Esophagus squamous epithelium (tissue), 4 donors: ENCODE results near the gene PLA2G2A.

ENCODE experiments used
- POLR2A ChIP-seq, 4 donors: fragments of 450-650 bp; IDR thresholded peaks; one replicate each; pipeline ENCODE4 v1.6.1; 2017; ENCODE audit warnings: antibody characterized with exemption in 4 of 4, mild to moderate bottlenecking in 4 of 4, moderate library complexity in 3 of 4
- TF ChIP-seq, protein P1 (sequence below), 6 experiments: fragments of 450-650 bp in 4 of 6; fragments of 200-600 bp in 2 of 6; sonication (generic) in 2 of 6; IDR thresholded peaks; one replicate each; pipeline ENCODE4 v1.5.1; 2016 to 2019; ENCODE audit warnings: antibody characterized with exemption in 6 of 6, mild to moderate bottlenecking in 4 of 6, moderate library complexity in 4 of 6

DNA sequence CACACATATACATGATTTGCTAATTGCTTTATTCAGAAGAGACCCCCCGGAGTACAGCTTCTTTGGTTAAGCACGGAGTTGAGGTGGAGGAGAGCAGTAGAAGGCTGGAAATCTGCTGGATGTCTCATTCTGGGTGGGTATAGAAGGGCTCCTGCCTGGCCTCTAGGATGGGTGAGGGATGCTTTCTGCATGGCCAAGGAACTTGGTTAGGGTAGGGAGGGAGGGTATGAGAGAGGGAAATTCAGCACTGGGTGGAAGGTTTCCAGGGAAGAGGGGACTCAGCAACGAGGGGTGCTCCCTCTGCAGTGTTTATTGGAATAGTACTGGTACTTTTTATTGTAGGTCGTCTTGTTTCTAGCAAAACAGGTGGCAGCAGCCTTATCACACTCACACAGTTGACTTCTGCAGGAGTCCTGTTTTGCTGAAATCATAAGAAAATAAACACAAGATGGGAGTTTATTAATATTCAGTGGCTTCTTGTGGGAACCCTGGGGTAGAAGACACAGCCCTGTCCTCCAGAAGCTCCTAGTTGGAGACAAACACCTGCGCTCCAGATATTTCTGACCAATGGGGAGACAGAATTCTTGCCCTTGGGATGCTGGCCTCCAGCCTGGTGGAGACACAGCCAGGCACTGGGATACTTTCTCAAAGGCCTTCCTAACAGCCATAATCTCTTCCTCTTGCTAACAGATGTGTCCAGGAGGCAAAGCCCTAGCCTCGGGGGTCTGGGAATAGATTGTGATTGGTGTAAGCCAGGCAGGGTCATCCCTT is 3.8 kb downstream of the PLA2G2A start:
- TF ChIP-seq, protein P1, sequence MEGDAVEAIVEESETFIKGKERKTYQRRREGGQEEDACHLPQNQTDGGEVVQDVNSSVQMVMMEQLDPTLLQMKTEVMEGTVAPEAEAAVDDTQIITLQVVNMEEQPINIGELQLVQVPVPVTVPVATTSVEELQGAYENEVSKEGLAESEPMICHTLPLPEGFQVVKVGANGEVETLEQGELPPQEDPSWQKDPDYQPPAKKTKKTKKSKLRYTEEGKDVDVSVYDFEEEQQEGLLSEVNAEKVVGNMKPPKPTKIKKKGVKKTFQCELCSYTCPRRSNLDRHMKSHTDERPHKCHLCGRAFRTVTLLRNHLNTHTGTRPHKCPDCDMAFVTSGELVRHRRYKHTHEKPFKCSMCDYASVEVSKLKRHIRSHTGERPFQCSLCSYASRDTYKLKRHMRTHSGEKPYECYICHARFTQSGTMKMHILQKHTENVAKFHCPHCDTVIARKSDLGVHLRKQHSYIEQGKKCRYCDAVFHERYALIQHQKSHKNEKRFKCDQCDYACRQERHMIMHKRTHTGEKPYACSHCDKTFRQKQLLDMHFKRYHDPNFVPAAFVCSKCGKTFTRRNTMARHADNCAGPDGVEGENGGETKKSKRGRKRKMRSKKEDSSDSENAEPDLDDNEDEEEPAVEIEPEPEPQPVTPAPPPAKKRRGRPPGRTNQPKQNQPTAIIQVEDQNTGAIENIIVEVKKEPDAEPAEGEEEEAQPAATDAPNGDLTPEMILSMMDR (IDR thresholded peaks at IDR 0.05): no peak
- no peak for TF ChIP-seq POLR2A (IDR thresholded peaks at IDR 0.05)
